Endometrial microvascular endothelial cells (primary cell): ENCODE results near the gene ZNF474. TPM values are rescaled to one million over a fixed set of nuclear protein-coding genes. Genes with fewer than 3 reads are reported as not detected.

Experiments
- in situ Hi-C: cut with HindIII; loops from 2 replicates; pipeline ENCODE4 v1.10.0; 2017; ENCODE audit warnings: low sequenced_read_pairs, low pct_unique_long_range_greater_than_20kb; ENCODE audit errors: inconsistent ontology term
- total RNA-seq: library from RNA; depleted of rRNA; stranded (reverse); fragments of >200 nt; gene quantifications from one replicate; pipeline ENCODE4 v1.2.3, GENCODE V29; 2015; ENCODE audit errors: inconsistent ontology term

ZNF474 gene
- total RNA-seq, 1 donor from 2014 or later: not detected

- in situ Hi-C loops: no loop called here
These were observed 16.4 kb upstream of the ZNF474 start for GRCh38 chr5:122112733-122113558.

DNA sequence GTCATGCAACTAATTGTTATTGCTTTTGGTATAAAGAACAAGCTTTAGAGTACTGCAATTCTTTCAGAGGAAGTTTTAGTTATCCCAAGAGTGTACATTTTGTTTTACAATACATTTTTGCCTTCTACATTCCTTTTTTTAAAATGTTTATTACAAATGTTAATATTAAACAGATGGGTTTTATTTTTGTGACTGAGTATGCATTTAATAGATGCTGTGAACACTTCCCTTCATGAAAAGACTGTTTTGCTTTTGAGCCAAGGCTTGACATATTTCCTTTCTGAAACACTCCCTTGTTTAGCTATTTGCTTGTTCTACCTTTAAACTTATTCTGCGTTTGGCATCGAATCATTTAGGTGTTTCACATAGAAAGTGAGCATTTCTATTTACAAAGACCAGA lies 14.8 kb upstream of the ZNF474 start:
- in situ Hi-C loops: no loop called here

GRCh38 chr5:122118356-122118948 lies 10.9 kb upstream of the ZNF474 start:
- in situ Hi-C loops: no loop called here

DNA sequence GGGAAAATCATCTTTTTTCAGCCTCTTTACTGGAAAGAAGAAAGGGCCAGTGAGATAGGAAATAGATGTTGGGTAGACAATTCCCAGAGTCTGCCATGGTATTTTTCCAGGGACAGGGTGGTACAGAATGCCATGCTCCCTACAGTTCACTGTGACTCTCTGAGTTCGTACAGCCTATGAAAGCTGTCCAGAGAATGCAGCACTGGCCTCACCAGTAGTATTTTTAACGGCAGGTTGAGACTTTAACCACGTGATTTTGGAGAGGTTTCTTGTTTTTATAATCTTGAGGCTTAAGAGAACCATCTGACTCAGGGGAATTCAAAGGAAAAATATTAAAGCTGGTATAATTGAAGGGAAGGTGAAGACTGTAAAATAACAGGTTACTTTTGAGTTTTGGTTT lies 10.1 kb upstream of the ZNF474 start:
- in situ Hi-C loops: no loop called here

DNA sequence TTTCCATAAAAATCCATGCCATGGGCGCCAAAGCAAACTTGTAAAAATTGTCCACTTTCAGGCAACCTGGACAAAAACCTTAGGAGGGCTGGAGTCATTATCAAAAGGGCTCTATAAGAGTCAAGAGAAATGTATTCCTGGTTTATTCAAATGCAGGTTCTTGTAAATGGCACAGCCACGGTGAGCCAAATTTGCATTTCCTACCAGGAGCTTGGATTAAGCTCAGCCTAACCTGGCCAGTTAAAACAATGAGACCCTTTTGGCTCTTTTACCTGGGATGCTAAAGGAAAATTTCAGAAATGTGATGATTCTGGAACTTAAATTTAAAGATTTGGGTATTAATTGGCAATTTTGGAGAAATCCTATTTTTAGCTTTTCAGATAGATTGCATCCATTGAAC lies 8.9 kb upstream of the ZNF474 start:
- in situ Hi-C loops: no loop called here

DNA sequence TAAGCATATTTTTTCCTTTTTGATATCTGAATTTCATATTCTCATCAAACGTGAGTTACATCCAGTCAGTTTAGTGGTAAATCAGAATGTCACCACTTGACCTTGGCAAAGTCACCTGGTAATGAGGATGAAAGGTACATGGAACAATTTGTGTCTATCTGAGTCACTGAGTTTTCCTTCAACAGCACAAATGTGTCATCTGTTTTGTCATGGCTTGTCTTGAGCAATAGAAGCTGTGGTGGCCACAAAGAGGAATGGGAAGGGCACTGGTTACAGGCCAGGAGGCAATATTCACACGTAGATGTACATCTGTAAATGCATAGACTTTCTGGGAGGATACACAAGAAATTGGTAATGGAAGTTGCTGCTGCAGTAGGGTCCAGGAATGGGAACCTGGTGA lies 8.4 kb upstream of the ZNF474 start:
- in situ Hi-C loops: no loop called here

GRCh38 chr5:122121479-122122465 lies 7.6 kb upstream of the ZNF474 start:
- in situ Hi-C loops: no loop called here

GRCh38 chr5:122124766-122125165 lies 4.6 kb upstream of the ZNF474 start:
- in situ Hi-C loops: no loop called here

- in situ Hi-C loops: no loop called here
These were observed 3.1 kb upstream of the ZNF474 start for GRCh38 chr5:122126177-122126755.

GRCh38 chr5:122126756-122127321 lies 2.5 kb upstream of the ZNF474 start:
- in situ Hi-C loops: no loop called here

DNA sequence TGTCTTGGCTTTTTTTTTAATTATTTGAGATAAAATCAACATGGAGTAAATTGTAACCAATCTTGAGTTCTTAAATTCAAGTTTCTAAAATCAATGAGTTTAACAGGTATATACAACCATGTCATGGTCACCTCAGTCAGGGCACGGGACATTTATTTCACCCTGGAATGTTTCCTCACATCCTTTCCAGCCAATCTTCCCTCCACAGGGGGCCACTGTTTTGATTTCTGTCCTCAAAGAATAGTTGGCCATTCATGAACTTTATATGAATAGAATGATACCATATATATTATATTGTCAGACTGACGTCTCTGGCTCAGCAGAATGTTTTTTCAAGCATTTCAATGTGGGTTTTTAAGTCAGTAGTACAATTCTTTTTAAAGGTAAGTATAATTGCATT lies 806 bp downstream of the ZNF474 start:
- in situ Hi-C loops: no loop called here

- in situ Hi-C loops: no loop called here
These were observed 8.4 kb downstream of the ZNF474 start for GRCh38 chr5:122137702-122138101.

DNA sequence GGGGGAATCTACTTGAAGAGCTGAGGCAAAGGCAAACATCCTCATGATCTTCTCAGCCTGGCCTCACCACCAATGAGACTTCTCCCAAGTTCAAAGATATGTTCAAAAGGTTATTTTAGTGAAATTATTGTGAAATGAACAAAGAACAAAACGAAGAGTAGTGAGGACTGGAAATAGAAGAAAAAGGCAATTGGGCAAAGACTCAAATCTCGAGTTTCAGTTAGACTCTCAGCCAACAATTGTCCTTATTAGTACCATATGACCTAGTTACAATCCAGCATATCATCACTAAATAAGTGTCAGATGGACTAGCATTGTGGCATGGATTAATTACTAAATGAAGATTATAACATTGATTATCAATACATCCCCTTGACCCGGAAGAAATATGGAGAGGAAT lies 9.0 kb downstream of the ZNF474 start:
- in situ Hi-C loops: no loop called here

DNA sequence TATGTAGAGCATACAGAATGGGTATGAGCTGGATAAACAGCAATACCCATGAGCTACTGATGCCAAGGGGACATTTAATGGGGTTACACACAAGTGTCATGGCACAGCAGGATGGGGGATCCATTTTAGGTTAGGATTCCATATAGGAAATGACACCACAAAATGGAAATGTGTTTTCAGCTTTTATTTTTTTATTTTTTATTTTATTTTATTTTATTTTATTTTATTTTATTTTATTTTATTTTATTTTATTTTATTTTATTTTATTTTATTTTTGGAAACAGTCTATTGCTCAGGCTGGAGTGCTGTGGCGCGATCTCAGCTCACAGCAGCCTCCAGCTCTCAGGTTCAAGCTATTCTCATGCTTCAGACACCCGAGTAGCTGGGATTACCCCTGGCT lies 11.6 kb downstream of the ZNF474 start:
- in situ Hi-C loops: no loop called here

- in situ Hi-C loops: no loop called here
These were observed 12.4 kb downstream of the ZNF474 start for GRCh38 chr5:122141751-122142150.

DNA sequence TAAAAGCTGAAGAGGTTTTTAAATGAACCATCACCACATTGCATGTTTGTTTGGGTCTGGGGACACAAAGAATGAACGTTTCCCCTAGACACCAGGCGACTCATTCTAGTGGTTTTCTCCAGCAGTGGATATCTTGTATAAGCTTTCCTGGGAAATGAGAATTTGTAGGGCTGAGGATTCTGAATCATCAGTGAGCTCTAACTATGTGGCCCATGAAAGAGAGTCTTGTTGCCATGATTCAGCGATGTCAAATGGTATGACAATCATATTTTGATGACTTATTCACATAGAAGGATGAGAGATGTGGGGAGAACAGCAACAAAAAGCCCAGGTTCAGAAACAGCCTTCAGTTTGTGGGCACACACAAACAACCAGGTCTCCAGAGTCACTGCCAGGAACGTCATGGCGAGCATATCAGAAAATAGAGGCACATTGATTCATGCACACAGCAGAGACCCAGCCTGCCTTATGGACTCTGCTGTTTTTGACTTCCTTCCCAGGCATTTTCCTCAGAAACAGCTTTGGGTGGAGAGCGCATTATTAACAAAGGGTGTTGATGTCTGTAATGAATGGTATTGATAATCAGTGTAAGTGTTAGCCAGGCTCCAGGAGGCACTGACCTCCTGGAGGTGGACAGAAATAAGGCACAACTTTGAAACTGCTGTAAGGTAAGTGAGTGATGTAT lies 13.3 kb downstream of the ZNF474 start:
- in situ Hi-C loops: no loop called here

- in situ Hi-C loops: no loop called here
These were observed 14.9 kb downstream of the ZNF474 start for GRCh38 chr5:122144236-122144635.

- in situ Hi-C loops: no loop called here
These were observed 16.6 kb downstream of the ZNF474 start for GRCh38 chr5:122145906-122146305.
